NT2/D1 (cell line): ENCODE results near the gene LDLRAD4.

Experiments used
- SUZ12 ChIP-seq: IDR thresholded peaks from 2 replicates; pipeline ENCODE4 v1.6.1; 2011; ENCODE audit not compliant: insufficient read length, insufficient read depth; ENCODE audit errors: extremely low read depth
- YY1 ChIP-seq: IDR thresholded peaks from 2 replicates; pipeline ENCODE4 v1.6.1; 2011; ENCODE audit not compliant: insufficient read length, insufficient read depth
- ZNF274 ChIP-seq: IDR thresholded peaks from 2 replicates; pipeline ENCODE4 v1.6.1; 2011; ENCODE audit warnings: mild to moderate bottlenecking, low read depth, low read length

- TF ChIP-seq ZNF274 (no peak), YY1 (no peak), SUZ12 (no peak)
These were observed 373.7 kb downstream of the LDLRAD4 start for GRCh38 chr18:13592246-13592645.
